GM12878 (cell line): Measurements from ENCODE around the gene NOS3. TPM values are rescaled to one million over a fixed set of nuclear protein-coding genes. Genes with fewer than 3 reads are reported as not detected.

Experiments used
- ATAC-seq: fragments of 200-7000 bp; cut with Tn5 transposase; 3 replicates; pipeline ENCODE4 v1.9.1; 2020; ENCODE audit warnings: mild to moderate bottlenecking, moderate library complexity
- BruUV-seq: library from RNA; stranded (reverse); fragments of 400-500 nt; replicated peaks from 2 replicates; lab custom pipeline; 2021; lab: Mats Ljungman, UMichigan
- CTCF ChIA-PET: fragments of 300-600 bp; sonication (Branson Sonifier 250); formaldehyde crosslinking; extraction: SDS; loops from one replicate; lab custom pipeline; 2021; ENCODE audit warnings: inconsistent platforms; lab: Yijun Ruan, JAX
- POLR2A ChIA-PET: fragments of 350-600 bp; formaldehyde crosslinking; extraction: SDS; loops from one replicate; lab custom pipeline; 2021; ENCODE audit warnings: inconsistent platforms; lab: Charles Lee
- RAD21 ChIA-PET: fragments of 300-600 bp; sonication (Branson Sonifier 250); formaldehyde crosslinking; loops from one replicate; lab custom pipeline; 2023; ENCODE audit warnings: antibody characterized with exemption; ENCODE audit not compliant: unreplicated experiment; lab: Charles Lee
- SMC1A ChIA-PET: fragments of 300-600 bp; sonication (Branson Sonifier 250); formaldehyde crosslinking; loops from one replicate; lab custom pipeline; 2023; ENCODE audit not compliant: unreplicated experiment, uncharacterized antibody; lab: Charles Lee
- DNase-seq: peaks from one replicate; pipeline ENCODE4 v3.0.0-alpha.2; 2011; ENCODE audit warnings: low read depth, low spot score
- FAIRE-seq: peaks from 3 replicates; lab custom pipeline; 2011; peaks lifted over from hg19 to GRCh38; lab: Jason Lieb, UNC
- H2AFZ ChIP-seq: 2 replicates; pipeline ENCODE4 v1.6.0; 2011; ENCODE audit warnings: low read depth, low read length, control low read depth; ENCODE audit not compliant: control insufficient read depth
- H3K27ac ChIP-seq: 2 replicates; pipeline ENCODE4 v1.5.1; 2011; ENCODE audit warnings: control low read depth; ENCODE audit not compliant: control insufficient read depth, insufficient read depth
- H3K27me3 ChIP-seq, 2 experiments: replicated peaks in 1 of 2; 2 replicates each; pipeline versions ENCODE4 v1.6.0 to v1.6.1; 2011; ENCODE audit warnings: low read length in 1 of 2; ENCODE audit not compliant: control insufficient read depth in 2 of 2, insufficient read depth in 2 of 2
- H3K36me3 ChIP-seq, 2 experiments: 2 replicates each; pipeline ENCODE4 v1.5.1; 2011; ENCODE audit warnings: low read length in 1 of 2; ENCODE audit not compliant: control insufficient read depth in 2 of 2, insufficient read depth in 2 of 2
- H3K4me1 ChIP-seq: 2 replicates; pipeline ENCODE4 v1.6.1; 2011; ENCODE audit warnings: mild to moderate bottlenecking, low read length, moderate library complexity, mixed read lengths; ENCODE audit not compliant: control insufficient read depth, insufficient read depth
- H3K4me2 ChIP-seq: 2 replicates; pipeline ENCODE4 v1.6.0; 2011; ENCODE audit warnings: control low read depth; ENCODE audit not compliant: control insufficient read depth, insufficient read depth
- H3K4me3 ChIP-seq: fragments of 200-600 bp; sonication (generic); 2 replicates; pipeline ENCODE4 v1.5.1; 2016
- H3K79me2 ChIP-seq: 2 replicates; pipeline ENCODE4 v1.6.0; 2011; ENCODE audit warnings: low read length; ENCODE audit not compliant: control insufficient read depth, insufficient read depth
- H3K9ac ChIP-seq: 2 replicates; pipeline ENCODE4 v1.8.0; 2011; ENCODE audit warnings: low read length, control low read depth, mixed read lengths; ENCODE audit not compliant: control insufficient read depth, insufficient read depth
- H3K9me3 ChIP-seq: replicated peaks from 3 replicates; pipeline ENCODE4 v1.5.1; 2011; ENCODE audit warnings: mild to moderate bottlenecking, low read length; ENCODE audit not compliant: control insufficient read depth, insufficient read depth
- H4K20me1 ChIP-seq: 2 replicates; pipeline ENCODE4 v1.6.0; 2011; ENCODE audit not compliant: control insufficient read depth, insufficient read depth
- CTCF ChIP-seq, 3 experiments: IDR thresholded peaks in 2 of 3; conservative IDR thresholded peaks in 1 of 3; 2 replicates each; pipeline ENCODE4 v1.5.1; 2011; ENCODE audit warnings: low read depth in 3 of 3, low read length in 3 of 3, mild to moderate bottlenecking in 3 of 3, control low read depth in 2 of 3, moderate library complexity in 2 of 3, inconsistent platforms in 1 of 3, mixed read lengths in 1 of 3; ENCODE audit not compliant: control insufficient read depth in 2 of 3, insufficient read depth in 1 of 3; ENCODE audit errors: extremely low read depth in 1 of 3
- MXI1 ChIP-seq: fragments of 150-350 bp; IDR thresholded peaks from 2 replicates; pipeline ENCODE4 v1.6.1; 2011; ENCODE audit warnings: low read depth, mild to moderate bottlenecking, inconsistent platforms, low read length, improper control_type of control experiment
- SKIL ChIP-seq: fragments of 450-650 bp; IDR thresholded peaks from 2 replicates; pipeline ENCODE4 v1.6.1; 2017; ENCODE audit warnings: mild to moderate bottlenecking, low read depth, inconsistent platforms; ENCODE audit not compliant: poor library complexity, severe bottlenecking
- ZBTB33 ChIP-seq: fragments of 450-650 bp; IDR thresholded peaks from 2 replicates; pipeline ENCODE4 v1.6.1; 2017; ENCODE audit warnings: mild to moderate bottlenecking
- WGBS: methylation state at CpG from one replicate; pipeline ENCODE4 v1.1.6; 2016; ENCODE audit warnings: low lambda C conversion rate; ENCODE audit not compliant: insufficient replicate concordance, insufficient coverage; ENCODE audit errors: missing lambda C conversion rate; 5-methylcytosine and 5-hydroxymethylcytosine counted together
- in situ Hi-C: fragments of 300-500 bp; cut with MboI; formaldehyde crosslinking; loops from 9 replicates; pipeline ENCODE4 v1.14.3; 2018; ENCODE audit warnings: mixed read lengths
- intact Hi-C: fragments of 100-400 bp; cut with micrococcal nuclease; formaldehyde crosslinking; loops from one replicate; pipeline ENCODE4 v1.14.2; 2022; ENCODE audit not compliant: unreplicated experiment
- polyA plus RNA-seq, 11 experiments: library from polyadenylated mRNA; depleted of rRNA in 4 of 11; unstranded in 6 of 11; stranded (reverse) in 5 of 11; fragments of >200 nt; fragmentation: Nextera tagmentation in 4 of 11; fragmentation: Illumina TruSeq in 1 of 11; extraction: Ambion mirVana in 4 of 11; extraction: Trizol in 1 of 11; gene quantifications; 1 replicate in 1 of 11; 2 replicates in 10 of 11; pipeline versions ENCODE4 v1.2.1 to v1.2.3, GENCODE V29; 2011 to 2016; ENCODE audit warnings: inconsistent platforms in 2 of 11, missing spikeins in 2 of 11, low read depth in 1 of 11
- total RNA-seq, 4 experiments: library from RNA; depleted of rRNA in 3 of 4; stranded (reverse); fragments of >200 nt in 3 of 4; fragmentation: Illumina TruSeq in 1 of 4; extraction: Trizol in 1 of 4; gene quantifications; 2 replicates each; pipeline versions ENCODE4 v1.2.1 to v1.2.3, GENCODE V29; 2013 to 2021

Gene NOS3
- total and polyA plus RNA-seq, 10 of the 15 experiments (the other 5 are each of a cell fraction or from before 2014, with no cell fraction given) = 0.06 to 0.92 (median 0.30) TPM; not detected in 3

GRCh38 chr7:151009327-151010036, 18.7 kb downstream of the NOS3 start:
- ChIA-PET CTCF (interaction anchor here (0.6 to 4.3 kb wide), 21 partner anchors 9 to 1139 kb away, joined by 3 to 35 read pairs (median 4); partner anchors contain the start of genes ABCB8 and ATG9B), POLR2A (interaction anchor here (0.6 kb wide), 2 partner anchors 14 to 244 kb away, joined by 3 read pairs; no protein-coding TSS in a partner anchor), RAD21 (interaction anchor here (0.6 kb wide), 1 partner anchor 46 kb away, joined by 3 read pairs; no protein-coding TSS in a partner anchor), SMC1A (interaction anchor here (0.9 to 2.2 kb wide), 2 partner anchors 19 to 100 kb away, joined by 3 to 5 read pairs; partner anchors contain the start of gene ABCB8)
- ATAC-seq = peak; percentile 4; the same call in 2 of the 3 replicates
- TF ChIP-seq SKIL (no peak), MXI1 (no peak), CTCF (IDR thresholded peaks at IDR 0.05 in 2 of 3, conservative IDR thresholded peaks at IDR 0.05 in 1 of 3; ENCODE audit: control insufficient read depth in 2 of 3, extremely low read depth in 1 of 3, insufficient read depth in 1 of 3, low read depth in 3 of 3, low read length in 3 of 3) (0 out of 6 replicates have a peak, but pooled peaks of 1 of the 3 experiments have one; percentile 17), ZBTB33 (peak; percentile 49; the same call in 1 of the 2 replicates)
- 48% methylated on average over 19 of the region's 22 CpGs for WGBS
- Histone ChIP-seq H4K20me1 (no peaks in the 10 kb centered on the region), H3K4me1 (peaks cover 6% of the 10 kb centered on the region), H3K9me3 (no peaks in the 10 kb centered on the region), H3K4me3 (no peak overlapping the region), H3K4me2 (no peak overlapping the region), H3K9ac (no peak overlapping the region), H3K27ac (no peak overlapping the region), H3K79me2 (no peaks in the 10 kb centered on the region), H2AFZ (no peak overlapping the region), H3K36me3 (no peaks in the 10 kb centered on the region), H3K27me3 (no peaks in the 10 kb centered on the region; a peak in 1 of 4 replicates)
- BruUV-seq = no TSS peak
- no peak for DNase-seq
- intact Hi-C loops = loop anchor here (5.0 kb wide), 1 partner anchor 103 kb away; no protein-coding TSS in a partner anchor
- no peak for FAIRE-seq
- in situ Hi-C loops = no loop called here
